Measurements from ENCODE around the gene PRKCB.
"Not testable (repeated sequence)": the region's sequence is repeated elsewhere in the genome, so short reads cannot be mapped to it uniquely, and the experiment has no call there.

DNA sequence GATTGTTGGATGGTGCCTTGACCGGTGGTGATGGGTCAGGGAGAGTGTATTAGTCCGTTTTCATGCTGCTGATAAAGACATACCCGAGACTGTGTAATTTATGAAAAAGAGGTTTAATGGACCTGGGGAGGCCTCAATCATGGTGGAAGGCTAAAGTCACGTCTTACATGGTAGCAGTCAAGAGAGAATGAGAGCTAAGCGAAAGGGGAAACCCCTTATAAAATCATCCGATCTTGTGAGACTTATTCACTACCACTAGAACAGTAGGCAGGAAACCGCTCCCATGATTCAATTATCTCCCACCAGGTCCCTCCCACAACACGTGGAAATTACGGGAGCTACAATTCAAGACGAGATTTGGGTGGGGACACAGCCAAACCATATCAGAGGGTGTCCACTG is 316.3 kb downstream of the PRKCB start:
- TF ChIP-seq EZH2phosphoT487 (IDR thresholded peaks at IDR 0.05; ENCODE audit: low read depth, severe bottlenecking, unreplicated experiment) = not testable (repeated sequence)
- TF ChIP-seq, protein P1, sequence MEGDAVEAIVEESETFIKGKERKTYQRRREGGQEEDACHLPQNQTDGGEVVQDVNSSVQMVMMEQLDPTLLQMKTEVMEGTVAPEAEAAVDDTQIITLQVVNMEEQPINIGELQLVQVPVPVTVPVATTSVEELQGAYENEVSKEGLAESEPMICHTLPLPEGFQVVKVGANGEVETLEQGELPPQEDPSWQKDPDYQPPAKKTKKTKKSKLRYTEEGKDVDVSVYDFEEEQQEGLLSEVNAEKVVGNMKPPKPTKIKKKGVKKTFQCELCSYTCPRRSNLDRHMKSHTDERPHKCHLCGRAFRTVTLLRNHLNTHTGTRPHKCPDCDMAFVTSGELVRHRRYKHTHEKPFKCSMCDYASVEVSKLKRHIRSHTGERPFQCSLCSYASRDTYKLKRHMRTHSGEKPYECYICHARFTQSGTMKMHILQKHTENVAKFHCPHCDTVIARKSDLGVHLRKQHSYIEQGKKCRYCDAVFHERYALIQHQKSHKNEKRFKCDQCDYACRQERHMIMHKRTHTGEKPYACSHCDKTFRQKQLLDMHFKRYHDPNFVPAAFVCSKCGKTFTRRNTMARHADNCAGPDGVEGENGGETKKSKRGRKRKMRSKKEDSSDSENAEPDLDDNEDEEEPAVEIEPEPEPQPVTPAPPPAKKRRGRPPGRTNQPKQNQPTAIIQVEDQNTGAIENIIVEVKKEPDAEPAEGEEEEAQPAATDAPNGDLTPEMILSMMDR (IDR thresholded peaks at IDR 0.05; ENCODE audit: poor library complexity) = not testable (repeated sequence)
